GM21576 (cell line): ENCODE measurements around the gene ANKMY1.

Experiments
- ATAC-seq: cut with Tn5 transposase; IDR thresholded peaks from one replicate; pipeline ENCODE4 v1.9.1; 2021; ENCODE audit warnings: mild to moderate bottlenecking, moderate library complexity; ENCODE audit not compliant: unreplicated experiment

ANKMY1 gene

GRCh38 chr2:240482141-240482540 lies 75.6 kb downstream of the ANKMY1 start:
- ATAC-seq: no peak

DNA sequence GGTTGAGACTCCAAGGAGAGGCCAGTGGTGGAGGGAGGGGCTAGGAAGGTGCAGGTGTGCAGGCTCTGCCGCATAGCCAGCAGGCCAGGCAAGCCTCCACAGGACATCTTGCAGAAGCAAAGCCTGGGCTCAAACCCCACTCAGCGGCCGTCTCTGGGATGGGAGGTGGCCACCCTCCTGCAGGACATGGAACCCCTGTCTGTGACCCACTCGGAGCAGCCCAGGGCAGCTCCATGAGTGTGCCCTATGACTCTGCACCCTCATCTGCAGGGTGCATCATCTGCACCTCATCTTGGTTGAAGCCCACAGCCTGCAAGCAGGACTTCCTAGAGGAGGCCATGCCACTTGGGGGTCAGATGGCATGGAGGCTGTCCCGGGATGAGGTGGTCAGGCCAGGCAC lies 76.1 kb downstream of the ANKMY1 start:
- no peak for ATAC-seq

- ATAC-seq: no peak
These were observed 76.8 kb downstream of the ANKMY1 start for GRCh38 chr2:240480834-240481623.

DNA sequence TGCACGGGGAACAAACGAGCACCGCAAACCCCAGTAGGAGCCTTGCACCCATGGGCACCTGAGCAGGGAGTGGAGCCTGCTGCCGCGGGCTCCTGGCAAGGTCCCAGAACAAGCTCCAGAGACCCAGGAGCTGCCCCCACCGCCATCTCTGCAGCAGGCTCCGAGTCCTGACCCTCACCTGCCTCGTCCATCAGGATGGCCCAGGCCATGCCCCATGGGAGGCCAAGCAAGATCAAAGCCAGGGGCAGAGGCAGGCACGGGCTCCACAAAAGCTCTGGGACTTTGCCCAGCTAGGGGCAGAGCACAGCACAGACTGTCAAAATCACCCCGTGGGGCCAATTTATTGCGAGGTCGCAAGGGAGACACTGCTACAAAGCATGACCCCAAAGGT lies 78.7 kb downstream of the ANKMY1 start:
- ATAC-seq: no peak

DNA sequence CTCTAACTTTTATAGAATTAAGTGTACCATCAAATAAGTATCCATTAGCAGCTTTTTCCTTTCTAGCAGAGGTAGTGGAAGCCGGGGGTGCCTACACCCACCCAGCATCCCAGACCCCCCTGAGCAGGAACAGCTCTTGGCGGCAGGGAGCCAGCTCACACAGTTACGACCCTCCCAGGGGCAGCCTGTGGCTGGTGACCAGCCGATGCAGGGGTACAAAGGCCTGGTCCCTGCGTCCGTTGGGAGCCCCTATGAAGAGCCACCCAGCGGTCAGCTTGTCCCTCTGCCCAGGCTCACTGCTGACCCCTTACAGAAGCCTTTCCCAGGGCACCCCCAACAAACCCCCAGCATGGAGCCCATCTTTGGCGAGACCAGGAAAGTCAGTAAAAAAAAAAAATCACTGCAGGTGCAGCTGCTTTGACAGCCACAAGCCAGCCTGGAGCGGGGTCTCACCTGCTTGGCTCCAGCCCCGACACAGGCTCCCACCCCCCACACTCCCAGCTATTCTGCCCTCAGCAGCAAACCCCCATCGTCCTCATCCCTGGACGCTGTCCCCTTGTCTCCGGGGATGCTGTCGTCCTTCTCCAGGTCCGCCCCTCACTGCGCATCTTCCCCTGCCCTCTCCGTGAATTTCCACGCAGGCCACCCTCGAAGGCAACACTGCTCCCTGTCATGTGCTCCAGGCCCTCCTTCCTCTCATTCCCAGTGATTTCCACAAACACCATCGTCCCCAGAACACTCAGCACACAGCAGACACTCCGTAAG lies 79.3 kb downstream of the ANKMY1 start:
- no peak for ATAC-seq

- no peak for ATAC-seq
These were observed 79.9 kb downstream of the ANKMY1 start for GRCh38 chr2:240477916-240478315.

DNA sequence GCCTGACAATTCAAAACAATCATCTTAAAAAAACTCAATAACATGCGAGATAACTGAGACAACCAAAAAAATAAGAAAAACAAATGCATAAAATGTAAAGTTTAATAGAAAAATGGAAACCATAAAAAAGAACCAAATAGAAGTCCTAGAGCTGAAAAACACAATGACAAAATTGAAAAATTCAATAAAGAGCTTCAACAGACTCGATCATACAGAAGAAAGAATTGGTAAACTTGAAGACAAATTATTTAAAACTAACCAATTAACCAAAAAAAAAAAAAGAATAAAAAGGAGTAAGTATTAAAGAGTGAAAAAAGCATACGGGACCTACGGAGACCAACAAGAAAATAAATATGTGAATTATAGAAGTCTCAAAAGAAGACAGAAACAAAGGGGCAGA lies 84.6 kb downstream of the ANKMY1 start:
- ATAC-seq: no peak

- no peak for ATAC-seq
These were observed 85.6 kb downstream of the ANKMY1 start for GRCh38 chr2:240472078-240472790.

DNA sequence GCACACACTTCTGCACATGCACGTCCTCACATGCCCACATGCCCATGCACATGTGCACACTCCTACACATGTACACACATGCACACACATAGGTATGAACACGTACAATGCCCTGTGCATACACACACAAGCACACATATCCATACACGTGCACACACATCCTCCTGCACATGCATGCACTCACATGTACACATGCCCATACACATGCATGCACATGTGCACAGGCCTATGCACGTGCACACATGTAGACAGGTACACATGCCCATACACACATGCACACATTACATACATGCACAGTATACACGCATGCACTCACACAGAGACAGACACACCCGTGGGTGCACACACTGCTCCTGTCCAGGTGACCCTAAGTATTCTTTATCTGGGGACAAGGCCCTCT lies 88.0 kb downstream of the ANKMY1 start:
- no peak for ATAC-seq

GRCh38 chr2:240469239-240469636 lies 88.5 kb downstream of the ANKMY1 start:
- no peak for ATAC-seq

DNA sequence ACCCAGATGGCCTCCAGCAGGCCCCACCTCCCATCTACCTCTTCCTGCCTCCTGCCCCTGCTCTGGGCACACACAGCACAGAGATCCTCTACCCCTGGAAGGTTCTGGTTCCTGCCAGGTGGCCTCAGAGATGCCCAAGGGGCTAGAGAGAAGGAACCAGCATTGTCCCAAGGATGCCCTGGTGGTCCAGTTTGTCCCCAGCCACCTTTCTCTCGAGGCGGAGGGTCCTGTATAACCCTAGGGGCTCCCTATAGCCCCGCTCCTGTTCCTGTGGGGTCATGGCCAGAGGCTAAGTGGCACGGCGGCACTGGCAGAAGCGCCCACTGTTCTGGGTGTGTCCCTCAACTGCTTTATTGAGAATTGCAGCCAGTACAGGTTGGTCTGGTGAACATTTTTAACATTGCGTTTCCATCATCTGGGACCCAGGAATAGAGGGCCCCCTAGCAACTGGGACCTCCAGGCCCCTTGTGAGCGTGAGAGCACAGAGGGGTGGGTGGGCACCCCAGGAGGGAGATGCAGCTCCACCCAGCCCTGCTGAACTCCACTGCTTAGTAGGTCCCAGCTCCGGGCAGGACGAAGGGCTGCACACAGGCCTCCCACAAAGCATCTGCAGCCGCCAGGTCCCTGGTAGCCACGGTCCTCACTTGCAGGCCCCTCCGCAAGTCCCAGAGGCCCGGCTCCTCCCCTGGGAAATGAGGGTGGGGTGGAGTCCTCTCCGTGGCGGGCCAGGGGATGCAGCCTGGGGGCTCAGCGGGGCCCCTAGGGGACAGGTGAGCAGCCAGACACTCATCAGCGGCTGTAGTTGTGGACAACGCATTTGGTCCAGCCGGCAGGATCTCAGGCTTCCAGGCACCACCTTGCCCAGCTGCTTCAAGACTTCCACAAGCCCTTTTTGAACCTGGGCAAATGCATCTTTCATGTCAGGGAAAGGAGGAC lies 89.2 kb downstream of the ANKMY1 start:
- ATAC-seq: no peak

DNA sequence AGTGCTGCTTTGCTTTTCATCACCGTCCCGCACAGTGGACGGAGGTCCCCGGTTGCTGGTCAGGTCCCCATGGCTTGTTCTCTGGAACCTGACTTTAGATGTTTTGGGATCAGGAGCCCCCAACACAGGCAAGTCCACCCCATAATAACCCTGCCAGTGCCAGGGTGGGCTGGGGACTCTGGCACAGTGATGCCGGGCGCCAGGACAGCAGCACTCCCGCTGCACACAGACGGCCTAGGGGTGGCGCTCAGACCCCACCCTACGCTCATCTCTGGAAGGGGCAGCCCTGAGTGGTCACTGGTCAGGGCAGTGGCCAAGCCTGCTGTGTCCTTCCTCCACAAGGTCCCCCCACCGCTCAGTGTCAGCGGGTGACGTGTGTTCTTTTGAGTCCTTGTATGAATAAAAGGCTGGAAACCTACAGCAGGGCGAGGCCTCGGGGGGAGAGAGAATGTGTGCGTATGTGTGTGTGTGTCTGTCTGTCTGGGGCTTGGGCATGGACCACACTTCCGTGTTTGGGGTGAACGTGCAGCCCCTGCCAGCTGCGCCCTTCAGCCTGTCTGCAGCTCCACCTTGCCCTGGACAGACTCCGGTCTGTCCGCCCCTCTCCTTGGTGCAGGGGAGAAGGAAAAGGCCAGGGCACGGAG lies 90.0 kb downstream of the ANKMY1 start:
- no peak for ATAC-seq

DNA sequence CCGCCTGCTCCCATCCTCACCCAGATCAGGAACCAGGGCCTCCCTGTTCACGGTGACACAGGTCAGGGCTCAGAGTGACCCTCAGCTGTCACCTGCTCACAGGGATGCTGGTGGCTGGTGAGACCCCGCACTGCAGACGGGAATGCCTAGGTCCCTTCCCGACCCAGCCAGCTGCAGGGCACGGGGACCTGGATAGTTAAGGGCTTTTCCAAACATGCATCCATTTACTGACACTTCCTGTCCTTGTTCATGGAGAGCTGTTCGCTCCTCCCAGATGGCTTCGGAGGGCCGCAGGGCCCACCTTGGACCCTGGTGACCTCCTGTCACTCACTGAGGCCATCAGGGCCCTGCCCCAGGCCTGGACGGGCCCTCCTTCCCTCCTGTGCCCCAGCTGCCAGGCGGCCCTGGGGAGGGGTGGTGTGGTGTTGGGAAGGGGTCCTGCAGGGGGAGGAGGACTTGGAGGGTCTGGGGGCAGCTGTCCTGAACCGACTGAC lies 90.6 kb downstream of the ANKMY1 start:
- ATAC-seq: no peak

DNA sequence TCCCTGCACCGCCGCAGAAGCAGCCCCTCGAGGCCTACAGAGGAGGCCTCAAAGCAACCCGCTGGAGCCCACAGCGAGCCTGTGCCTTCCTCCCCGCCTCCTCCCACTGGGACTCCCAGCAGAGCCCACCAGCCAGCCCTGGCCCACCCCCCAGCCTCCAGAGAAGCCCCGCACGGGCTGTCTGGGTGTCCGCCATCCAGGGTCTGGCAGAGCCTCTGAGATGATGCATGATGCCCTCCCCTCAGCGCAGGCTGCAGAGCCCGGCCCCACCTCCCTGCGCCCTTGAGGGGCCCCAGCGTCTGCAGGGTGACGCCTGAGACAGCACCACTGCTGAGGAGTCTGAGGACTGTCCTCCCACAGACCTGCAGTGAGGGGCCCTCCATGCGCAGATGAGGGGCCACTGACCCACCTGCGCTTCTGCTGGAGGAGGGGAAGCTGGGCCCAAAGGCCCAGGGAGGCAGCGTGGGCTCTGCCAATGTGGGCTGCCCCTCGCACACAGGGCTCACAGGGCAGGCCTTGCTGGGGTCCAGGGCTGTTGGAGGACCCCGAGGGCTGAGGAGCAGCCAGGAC lies 91.1 kb downstream of the ANKMY1 start:
- no peak for ATAC-seq

GRCh38 chr2:240465765-240466578 lies 91.8 kb downstream of the ANKMY1 start:
- no peak for ATAC-seq

DNA sequence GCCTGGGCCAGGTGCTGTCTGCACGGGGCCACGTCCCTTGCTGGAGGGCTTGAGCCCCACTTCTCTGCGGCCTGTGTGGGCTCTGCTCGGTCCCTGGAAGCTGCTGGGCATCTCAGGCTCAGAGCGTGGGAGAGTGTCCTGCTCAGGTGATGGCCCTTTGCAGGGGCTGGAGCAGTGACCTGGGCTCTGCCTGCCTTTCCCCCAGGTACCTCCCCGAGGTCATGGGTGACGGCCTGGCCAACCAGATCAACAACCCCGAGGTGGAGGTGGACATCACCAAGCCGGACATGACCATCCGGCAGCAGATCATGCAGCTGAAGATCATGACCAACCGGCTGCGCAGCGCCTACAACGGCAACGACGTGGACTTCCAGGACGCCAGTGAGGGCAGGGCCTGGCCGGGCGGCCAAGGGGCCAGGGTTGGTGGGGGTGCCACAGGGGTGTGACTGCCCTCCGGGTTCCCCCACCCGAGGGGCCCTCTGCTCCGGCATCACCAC lies 92.5 kb downstream of the ANKMY1 start:
- ATAC-seq: no peak

DNA sequence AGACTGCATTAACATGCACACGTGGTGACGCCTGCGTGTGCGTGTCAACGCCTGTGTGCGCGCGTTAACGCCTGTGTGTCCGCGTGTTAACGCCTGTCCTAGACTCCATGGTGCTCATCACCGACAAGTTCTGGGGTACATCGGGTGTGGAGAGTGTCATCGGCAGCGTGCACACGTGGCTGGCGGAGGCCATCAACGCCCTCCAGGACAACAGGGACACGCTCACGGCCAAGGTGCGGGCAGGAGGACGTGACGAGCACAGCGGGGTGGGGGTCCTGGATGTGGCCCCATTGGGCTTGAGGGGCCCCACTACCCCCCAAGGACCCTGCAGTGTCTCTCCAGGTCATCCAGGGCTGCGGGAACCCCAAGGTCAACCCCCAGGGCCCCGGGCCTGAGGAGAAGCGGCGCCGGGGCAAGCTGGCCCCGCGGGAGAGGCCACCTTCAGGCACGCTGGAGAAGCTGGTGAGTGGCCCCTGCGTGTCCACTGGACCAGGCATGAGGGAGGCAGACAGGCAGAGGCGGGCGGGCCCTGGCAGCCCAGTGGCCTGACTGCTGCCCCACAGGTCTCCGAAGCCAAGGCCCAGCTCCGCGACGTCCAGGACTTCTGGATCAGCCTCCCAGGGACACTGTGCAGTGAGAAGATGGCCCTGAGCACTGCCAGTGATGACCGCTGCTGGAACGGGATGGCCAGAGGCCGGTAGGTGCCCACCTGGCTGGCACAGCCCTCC lies 93.1 kb downstream of the ANKMY1 start:
- ATAC-seq: no peak
